Stimulated activated naive CD4-positive, alpha-beta T cell treated with Interleukin-2 at 50 U/mL for 16 hours (primary cell): ENCODE data around the gene MANEA.

Source experiments
- DNase-seq: peaks from one replicate; lab custom pipeline; 2025; lab: John Stamatoyannopoulos, UW

MANEA gene

DNA sequence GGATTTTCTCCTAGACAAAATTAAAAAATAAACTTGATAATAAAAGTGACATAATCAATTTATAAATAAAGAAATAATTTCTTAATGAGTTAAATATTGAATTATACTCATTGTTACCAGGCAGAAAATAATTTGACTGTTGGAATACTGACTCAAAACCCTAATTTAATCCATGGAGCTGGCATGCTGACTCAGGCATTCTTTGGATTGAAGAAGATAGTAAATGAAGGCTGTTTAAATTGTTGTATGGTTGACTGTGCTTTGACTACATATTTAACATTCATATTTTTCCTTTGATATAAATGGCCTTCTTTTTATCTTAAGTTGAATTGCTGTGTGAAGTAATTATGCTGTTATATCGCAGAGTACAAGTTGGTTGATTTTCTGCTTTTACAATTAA lies 11.7 kb downstream of the MANEA start:
- no peak for DNase-seq

DNA sequence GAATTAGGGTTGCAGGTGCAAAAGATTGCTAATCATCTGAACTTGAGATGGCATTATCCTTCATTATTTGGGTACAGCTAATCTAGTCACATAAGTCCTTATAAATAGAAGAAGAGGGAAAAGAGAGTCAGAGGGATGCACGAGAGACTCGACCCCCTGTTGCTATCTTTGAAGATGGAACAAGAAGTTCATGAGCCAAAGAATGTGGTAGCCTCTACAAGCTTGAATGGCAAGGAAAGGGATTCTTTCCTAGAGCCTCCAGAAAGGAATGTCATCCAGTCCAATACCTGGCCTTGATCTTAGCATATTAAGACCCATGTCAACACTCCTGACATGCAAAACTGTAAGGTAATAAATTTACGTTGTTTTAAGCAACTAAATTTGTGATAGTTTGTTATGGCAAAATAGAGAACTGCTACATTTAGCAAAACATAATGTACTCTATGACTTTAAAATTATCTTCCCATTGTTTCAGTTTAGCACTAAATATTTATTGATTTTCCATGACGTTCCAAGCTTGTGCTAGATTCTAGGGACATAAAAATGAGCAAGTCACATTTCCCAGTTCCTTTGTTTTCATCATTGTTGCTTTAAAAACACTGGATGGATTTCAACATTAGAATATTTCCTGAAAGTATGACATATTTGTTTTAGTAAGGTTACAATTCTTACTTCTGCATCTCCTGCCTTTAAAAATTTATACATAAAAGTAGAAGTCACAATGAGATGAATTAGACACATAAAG lies 12.7 kb downstream of the MANEA start:
- no peak for DNase-seq

DNA sequence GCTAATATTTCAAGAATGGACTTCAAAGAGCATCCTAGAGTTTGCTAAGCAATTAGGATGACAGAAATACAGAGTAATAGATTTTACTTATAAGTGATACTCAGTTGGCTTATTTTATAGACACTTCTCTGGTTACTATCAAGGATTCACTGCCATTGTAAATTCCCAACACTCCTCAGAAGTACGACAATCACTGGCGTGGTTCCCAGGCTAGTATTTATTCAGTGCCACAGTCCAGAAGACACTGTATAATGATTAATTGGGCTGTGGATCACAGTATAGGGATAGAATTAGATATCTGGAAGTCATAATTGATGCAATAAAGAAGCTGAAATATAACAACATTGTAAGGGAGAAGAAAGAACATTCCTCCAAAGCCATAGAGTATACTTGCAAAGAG lies 15.7 kb downstream of the MANEA start:
- no peak for DNase-seq

GRCh38 chr6:95596021-95596420 lies 18.7 kb downstream of the MANEA start:
- no peak for DNase-seq

GRCh38 chr6:95599706-95600105 lies 22.4 kb downstream of the MANEA start:
- DNase-seq, result no peak

- DNase-seq, result no peak
Measured at GRCh38 chr6:95601133-95601532, 23.8 kb downstream of the MANEA start.

DNA sequence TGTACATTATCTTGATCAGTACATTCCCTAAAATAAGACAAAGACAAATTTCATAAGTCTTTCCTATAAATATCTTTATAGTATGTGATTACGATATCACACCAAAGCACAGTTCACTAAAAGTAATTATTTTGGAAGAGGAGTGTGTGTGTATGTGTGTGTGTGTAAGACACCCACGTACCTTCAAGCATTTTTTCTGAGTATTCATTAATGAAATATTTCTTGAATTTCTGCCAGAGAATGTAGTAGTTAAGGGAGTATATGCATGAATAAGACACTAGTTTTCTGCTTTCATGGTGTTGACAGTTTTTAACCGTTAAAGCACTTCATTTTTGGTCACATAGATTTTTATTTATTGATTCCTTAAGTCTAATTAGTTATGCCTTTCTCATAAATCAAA lies 36.8 kb downstream of the MANEA start:
- DNase-seq, result no peak

GRCh38 chr6:95629551-95629950 lies 52.2 kb downstream of the MANEA start:
- DNase-seq, result no peak

- DNase-seq, result no peak
Measured at GRCh38 chr6:95636552-95637431, 59.5 kb downstream of the MANEA start.

DNA sequence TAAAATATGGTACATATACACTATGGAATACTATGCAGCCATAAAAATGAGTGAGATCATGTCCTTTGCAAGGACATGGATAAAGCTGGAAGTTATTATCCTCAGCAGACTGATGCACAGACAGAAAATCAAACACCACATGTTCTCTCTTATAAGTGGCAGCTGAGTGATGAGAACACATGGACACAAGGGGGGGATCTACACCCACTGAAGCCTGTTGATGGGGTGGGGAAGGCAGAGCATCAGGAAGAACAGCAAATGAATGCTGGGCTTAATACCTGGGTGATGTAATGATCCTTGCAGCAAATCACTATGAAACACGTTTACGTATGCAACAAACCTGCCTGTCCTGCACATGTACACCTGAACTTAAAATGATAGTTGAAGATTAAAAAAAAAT lies 71.3 kb downstream of the MANEA start:
- DNase-seq, result no peak

DNA sequence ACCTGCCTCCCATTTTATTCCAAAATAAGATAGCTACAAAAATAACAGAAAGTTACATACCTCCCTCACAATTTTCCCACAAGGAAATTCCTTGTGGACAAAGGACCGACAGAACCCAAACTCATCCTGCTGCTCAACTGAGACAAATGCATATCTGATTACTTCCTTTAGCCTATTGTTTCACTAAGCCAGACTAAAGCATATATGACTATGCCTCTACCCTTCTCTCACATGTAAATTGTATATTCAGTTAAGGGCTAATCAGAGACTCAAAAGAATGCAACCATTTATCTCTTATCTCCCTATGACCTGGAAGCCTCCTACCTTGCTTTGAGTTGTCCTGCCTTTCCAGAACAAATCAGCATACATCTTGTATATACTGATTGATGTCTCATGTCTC lies 72.1 kb downstream of the MANEA start:
- DNase-seq, result no peak

DNA sequence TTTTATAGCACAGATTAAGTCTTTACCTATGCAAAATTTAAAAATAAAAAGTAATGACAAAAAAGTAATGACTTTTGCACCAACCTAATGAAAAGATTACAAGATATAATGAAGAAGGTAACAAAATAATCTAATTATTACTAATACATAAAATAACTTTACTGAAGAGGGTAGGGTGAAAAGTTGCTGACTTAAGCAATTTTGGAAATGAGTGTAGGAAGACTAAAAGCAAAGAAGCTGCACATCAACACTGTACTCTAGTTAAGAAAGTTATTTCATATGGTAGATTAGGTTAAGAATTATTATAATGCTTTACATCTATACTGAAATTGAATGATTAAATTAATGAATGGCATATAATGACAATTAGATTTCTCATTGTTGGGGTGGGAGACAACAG lies 76.8 kb downstream of the MANEA start:
- DNase-seq, result no peak

- DNase-seq, result no peak
Measured at GRCh38 chr6:95658886-95659285, 81.6 kb downstream of the MANEA start.
